GM19328 (cell line): ENCODE data around the gene LGALS3BP.

ENCODE experiments used
- ATAC-seq: cut with Tn5 transposase; IDR thresholded peaks from one replicate; pipeline ENCODE4 v1.9.1; 2021; ENCODE audit warnings: mild to moderate bottlenecking, moderate library complexity; ENCODE audit not compliant: unreplicated experiment

The LGALS3BP gene

GRCh38 chr17:78986649-78987328, 7.1 kb upstream of the LGALS3BP start:
- no peak for ATAC-seq

- no peak for ATAC-seq
Observed at GRCh38 chr17:78986048-78986648, 6.4 kb upstream of the LGALS3BP start.

- ATAC-seq: no peak
Observed at GRCh38 chr17:78985395-78985794, 5.7 kb upstream of the LGALS3BP start.

- no peak for ATAC-seq
Observed at GRCh38 chr17:78981010-78981888, 1.5 kb upstream of the LGALS3BP start.

DNA sequence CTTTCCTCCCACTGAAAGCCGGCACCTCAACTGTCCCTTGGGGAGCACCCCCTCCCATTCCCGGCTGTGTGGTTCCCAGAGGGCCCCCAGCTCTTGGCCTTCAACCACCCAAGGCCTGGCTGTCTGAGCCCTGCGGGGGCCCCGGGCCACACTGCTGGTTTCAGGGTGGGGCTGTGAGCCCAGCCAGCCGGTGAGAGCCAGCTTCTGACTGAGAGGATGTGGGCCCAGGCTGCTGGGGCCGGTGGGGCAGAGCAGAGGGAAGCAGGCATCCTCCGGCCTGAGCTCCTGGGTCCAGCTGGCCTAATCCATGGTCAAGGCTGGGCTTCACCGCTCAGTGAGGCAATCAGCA, 875 bp upstream of the LGALS3BP start:
- ATAC-seq: no peak

- no peak for ATAC-seq
Observed at GRCh38 chr17:78977997-78978973, 1.4 kb downstream of the LGALS3BP start.

- no peak for ATAC-seq
Observed at GRCh38 chr17:78977681-78977943, 2.1 kb downstream of the LGALS3BP start.

GRCh38 chr17:78976907-78977680, 2.6 kb downstream of the LGALS3BP start:
- ATAC-seq: no peak

DNA sequence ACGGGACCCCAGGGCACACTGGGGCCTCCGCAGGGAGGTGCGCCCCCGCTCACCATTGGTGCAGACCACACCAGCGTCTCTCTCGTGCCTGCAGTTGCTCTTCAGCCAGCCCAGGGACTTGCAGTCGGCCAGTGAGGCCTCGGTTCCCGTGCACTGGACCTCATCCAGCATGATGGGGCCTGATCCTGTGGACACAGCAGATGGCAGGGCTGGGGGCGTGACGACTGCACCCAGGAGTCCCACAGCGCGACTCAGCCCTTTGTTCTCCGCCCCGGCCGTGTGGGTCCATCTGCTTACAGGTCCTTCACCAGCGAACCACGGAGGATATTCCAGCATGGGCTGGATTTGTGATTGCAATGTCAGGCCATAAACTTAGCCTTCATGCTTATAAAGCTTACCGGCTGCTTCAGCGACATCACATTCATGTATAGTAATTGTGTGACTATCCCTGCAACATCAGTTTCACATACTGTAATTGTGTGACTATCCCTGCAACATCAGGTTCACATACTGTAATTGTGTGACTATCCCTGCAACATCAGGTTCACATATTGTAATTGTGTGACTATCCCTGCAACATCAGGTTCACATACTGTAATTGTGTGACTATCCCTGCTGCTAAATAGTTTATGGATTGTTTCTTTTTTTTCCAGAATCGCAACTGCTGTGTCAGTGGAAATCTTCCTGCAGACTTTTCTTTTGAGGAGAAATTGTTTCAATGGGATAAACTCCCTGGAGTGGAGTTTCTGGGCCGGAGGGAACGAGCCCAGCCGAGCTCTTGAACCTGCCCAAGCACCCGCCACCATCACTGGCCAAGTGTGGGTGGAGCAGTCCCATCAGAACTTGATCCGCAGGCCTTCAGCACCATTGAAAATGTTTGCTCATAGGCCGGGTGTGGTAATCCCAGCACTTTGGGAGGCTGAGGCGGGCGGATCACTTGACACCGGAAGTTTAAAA, 4.8 kb downstream of the LGALS3BP start:
- ATAC-seq: no peak

DNA sequence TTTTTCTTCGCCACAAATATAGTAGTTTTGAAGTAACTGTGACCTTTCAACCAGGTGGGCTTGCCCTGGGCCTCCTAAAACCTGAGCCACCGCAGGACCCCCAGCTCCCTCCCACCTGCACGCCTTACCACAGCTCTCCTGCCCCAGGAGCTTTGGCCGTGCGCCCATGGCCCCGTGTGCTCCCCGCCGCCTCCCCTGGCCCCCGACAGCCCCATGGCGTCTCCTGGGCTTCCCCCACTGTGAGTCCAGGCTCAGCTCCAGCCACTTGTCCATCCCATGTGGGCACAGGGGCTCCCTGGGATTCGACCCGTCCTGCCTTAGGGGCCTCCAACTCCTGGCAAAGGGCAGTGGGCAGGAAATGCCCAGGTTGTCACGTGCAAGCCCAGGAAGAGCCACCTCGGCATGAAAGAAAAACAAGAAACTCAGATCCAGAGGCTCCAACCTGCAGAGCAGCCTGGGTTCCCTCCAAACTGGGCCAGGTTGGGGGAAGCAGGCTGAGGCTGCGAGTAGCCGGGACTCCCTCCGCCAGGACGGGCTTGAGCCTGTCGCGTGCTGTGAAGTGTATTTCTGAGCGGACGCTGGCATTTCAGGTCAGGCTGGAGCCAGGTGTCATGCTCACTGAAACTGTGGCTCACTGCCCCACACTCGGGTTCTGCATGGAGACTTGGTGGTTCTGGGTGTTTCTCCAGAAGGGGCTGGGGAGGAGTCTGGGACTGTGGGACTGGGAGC, 5.8 kb downstream of the LGALS3BP start:
- ATAC-seq: no peak

- no peak for ATAC-seq
Observed at GRCh38 chr17:78973196-78973595, 6.5 kb downstream of the LGALS3BP start.

DNA sequence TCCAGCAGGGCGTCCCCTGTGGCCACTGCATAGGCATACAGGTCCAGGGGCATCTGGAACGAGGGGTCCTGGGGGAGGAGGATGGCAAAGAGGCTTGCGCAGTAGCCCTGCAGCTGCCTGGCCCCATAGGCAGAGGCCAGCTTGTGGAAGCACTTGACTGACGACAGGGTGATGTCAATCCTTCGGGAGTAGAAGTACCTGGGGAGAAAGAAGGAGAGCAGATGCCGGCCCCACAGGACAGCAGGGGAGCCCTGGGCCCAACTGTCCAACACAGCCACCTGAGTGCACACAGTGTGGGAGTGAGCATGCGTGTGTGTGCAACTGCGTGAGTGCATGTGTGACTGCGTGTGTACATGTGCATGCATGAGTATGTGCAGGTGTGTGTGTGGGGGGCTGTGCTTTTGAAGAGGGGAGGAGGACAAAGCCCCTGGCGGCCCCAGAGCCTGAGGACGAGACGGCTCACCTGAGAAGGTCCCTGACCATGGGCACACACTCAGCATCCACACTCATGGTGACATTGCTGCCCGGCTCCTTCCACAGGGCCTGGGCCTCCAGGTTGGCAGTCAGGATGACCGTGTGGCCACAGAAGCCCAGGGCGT, 7.1 kb downstream of the LGALS3BP start:
- no peak for ATAC-seq

DNA sequence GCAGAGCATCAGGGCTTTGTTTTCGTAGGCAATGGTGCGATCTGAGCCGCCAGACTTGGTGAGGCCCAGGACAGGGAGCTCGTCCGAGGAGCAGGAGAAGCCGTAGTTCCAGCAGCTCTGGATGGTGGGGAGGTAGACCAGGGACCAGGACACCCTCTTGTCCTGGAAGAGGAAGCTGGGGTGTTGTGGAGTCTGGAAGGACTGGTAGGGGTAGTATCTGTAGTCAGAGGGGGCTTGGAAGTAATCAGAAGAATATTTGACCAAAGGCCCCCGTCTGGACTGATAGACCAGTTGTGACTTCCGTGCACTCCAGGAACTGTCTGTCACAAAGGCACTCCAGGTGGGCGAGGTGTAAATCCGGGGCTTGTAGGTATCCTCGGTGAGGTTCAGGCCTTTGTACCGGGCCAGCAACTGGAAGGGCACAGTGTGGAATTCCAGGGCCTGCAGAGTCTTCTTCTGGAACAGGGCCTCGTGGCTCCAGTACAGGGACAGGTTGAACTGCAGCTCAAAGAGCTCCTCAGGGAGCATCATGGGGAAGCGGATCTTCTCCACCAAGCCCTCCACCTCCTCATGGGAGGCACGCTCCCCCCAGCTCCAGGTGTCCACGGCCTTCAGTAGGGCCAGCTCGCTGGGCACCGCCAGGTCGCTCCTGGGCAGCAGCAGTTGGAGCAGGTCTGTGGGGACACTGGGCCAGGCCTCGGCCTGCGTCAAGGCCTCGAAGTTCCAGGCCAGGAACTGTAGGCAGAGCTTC, 7.8 kb downstream of the LGALS3BP start:
- no peak for ATAC-seq

- ATAC-seq: no peak
Observed at GRCh38 chr17:78970834-78971755, 8.6 kb downstream of the LGALS3BP start.

GRCh38 chr17:78969865-78970264, 9.9 kb downstream of the LGALS3BP start:
- ATAC-seq: no peak

- ATAC-seq: no peak
Observed at GRCh38 chr17:78967782-78968362, 11.9 kb downstream of the LGALS3BP start.
